GM18909 (cell line): Measurements from ENCODE around the gene UBE2D4.
A peak's percentile ranks its signal among the peaks of the same experiment; 100 is the strongest.
"Not testable (repeated sequence)": the region's sequence is repeated elsewhere in the genome, so short reads cannot be mapped to it uniquely, and the experiment has no call there.

Experiments
- ATAC-seq: cut with Tn5 transposase; IDR thresholded peaks from one replicate; pipeline ENCODE4 v1.9.1; 2021; ENCODE audit warnings: mild to moderate bottlenecking; ENCODE audit not compliant: unreplicated experiment, poor library complexity

The UBE2D4 gene

DNA sequence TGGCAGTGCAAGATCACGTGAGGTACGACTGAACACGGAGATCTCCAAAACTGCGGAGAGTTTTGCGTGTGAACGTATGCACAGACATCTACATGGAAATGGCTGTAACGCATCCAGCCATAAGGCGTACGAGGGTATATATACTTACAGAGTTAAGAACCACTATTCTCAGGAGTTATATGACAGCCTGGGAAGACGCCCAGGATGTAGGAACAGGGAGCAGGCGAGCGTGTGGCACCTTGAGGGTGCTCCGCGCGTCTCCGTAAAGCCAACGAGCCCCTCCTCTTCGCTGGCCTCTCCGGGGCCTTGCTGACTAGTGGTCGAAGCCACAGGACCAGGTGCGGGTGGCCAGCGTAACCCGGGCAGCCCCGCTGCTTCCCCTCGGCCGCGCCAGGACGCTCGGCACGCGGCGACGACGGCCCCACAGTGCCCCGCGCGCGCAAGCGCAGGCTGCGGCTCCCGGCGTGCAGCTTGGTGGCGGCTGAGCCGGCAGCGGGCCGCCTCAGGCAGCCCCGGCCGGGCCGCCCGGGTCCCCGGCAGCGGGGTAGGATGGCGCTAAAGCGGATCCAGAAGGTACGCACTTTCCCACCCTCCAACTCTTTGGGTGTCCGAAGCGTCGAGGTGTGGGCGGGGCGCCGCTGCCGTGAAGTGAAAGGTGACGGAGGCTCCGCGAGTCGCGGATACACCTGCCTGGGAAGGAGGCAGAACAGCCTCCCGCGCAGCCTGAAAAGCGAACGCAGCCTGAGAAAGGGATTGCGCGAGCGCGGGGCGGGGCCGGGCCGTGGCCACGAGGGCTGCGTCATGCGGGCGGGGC is at the start of gene UBE2D4:
TSS of gene UBE2D4 (plus strand) at position 453 of the 814 bp plus-strand sequence. CDS start at position 550, 97 bp downstream.
- peak; percentile 91 for ATAC-seq

DNA sequence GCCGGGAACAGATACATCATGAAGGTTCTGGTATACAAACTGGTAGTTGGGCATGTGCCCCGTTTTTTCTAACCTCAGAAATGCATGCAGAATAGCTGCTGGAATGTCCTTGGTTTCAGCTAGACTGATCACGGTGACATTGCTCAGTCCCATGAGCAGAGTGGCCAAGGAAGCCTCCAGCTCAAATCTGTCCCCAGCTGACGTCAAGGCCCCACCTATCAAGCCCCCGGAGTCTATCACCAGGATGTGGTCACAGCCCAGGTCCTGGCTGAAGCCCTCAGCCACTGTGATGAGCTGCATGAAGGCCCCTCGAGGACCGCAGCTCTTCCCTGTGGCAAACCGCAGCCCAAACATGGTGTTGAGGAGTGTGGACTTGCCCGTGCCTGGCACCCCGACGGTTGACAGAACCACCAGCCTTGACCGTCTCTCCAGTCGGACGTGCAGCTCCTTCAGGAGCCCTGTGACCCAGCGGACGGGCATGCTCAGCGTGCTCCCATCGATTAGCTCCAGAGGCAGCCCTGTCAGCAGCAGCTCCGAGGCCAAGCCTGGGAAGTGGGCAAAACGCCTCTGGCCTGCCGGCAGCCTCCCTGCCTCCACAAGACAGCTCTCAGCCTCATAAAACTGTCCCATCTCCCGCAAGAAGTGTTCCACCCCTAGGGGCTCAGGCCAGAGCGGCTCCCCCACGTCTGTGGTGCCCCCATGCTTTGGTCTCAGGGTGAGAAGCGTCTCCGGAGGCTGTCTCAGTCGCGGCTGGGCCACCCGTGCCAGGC is 49.1 kb upstream of the UBE2D4 start:
- no peak for ATAC-seq

DNA sequence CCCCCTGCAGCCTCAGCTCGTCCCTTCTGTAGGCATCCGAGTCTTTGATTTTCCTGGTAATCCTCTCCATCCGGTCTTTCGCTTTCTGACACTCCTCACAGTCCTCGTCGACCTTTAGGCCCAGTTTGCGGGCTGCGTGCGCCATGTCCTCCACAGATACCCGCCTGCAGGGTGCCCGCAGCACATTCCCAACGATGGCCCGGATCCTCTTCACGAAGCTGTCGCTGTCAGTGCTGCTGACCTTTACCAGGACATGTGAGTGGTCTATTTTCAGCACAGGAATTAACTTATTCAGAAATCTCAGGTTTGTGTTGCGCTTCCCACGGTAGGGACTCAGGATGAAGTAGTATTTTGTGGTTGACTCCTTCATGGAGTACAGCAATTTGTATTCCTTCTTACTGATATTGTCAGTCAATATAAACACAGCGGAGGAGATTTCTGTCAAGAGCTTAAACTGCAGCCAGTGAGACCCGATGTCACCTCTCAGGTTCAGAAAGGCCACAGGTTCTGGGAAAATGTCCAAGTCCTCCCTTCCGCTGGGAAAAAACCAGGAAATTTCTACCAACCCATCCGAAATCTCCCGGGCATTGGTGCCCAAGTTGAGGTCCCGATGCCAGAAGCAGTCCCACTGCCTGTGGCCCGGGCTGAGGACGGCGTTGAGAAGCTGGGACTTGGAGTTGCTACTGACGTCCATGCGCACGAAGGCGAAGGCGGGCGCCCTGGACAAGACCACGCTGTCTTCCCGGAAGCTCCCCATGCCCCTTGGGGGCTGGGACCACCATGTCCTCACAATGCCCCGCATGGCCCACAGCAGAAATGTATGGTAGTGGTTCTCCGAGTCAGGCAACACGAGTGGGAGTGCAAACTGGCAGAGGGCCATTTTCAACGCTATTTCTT is 48.0 kb upstream of the UBE2D4 start:
- no peak for ATAC-seq

DNA sequence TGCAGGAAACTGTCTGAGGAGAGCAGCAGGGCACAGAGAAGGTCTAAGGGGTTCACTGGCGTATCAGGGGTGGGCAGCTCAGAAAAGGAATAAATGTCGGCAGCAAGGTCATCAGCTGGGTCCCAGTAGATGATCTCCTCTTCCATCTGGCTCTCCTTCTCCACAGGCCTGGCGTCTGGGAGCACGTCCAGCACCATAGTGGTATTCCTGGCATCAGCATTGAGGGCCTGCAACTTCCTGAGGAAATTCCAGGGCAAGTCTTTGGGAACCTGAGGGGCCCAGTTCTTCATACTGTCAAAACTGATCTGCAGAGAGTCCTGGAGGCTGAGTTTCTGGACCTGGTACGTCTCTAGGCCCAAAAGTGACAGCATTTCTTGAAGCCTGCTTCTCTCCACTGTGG is 47.4 kb upstream of the UBE2D4 start:
- ATAC-seq, result no peak

DNA sequence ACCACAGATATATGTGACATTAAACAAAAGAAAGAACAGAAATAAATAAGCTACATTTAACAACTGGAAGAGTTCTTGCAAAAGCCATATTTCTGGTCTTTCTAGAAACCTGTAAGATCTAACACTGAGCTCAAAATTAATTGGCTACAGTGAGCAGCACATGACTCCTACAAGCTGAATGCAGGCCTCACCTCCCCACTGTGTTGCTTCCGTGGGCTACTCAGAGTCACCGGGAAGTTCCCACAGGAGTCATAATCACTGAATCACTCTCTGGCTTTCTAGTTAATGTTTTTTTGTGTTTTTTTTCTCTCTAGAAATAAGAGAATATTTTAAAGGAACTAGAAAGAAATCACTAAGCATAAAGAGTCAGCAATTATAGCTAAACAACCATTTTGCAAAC is 46.8 kb upstream of the UBE2D4 start:
- no peak for ATAC-seq

DNA sequence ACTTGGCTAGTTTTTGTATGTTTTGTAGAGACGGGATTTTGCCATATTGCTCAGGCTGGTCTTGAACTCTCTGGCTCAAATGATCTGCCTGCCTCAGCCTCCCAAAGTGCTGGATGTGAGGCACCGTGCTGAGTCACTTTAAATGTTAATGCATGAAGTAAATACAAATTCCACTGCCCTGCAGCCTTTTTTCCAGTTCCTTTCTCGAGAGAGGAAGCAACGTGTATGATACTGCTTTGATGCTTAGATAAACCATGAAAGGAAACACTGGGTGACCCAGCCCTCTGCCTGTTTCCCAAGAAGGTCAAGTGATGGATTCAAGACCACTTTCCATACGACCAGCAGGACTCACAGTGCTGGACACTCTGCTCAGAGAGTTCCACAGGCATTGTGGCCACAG is 45.6 kb upstream of the UBE2D4 start:
- ATAC-seq, result no peak

DNA sequence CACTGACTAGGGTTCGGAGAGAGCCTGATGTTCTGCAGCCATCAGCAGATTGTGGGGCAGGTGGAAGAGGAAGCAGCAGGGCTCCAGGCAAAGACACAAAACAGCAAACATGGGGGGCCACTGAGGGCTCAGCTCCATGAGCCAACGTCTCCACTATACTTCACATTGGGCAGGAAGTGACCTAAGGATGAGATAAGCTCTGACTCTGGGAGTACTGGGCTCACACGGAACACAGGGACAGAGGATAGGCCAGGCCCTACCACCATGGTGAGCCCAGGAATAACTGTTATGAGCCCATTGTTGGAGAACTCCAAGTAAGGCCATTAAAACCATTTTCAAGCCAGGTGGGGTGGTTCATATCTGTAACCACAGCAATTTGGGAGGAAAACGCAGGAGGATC is 42.0 kb upstream of the UBE2D4 start:
- ATAC-seq, result no peak

DNA sequence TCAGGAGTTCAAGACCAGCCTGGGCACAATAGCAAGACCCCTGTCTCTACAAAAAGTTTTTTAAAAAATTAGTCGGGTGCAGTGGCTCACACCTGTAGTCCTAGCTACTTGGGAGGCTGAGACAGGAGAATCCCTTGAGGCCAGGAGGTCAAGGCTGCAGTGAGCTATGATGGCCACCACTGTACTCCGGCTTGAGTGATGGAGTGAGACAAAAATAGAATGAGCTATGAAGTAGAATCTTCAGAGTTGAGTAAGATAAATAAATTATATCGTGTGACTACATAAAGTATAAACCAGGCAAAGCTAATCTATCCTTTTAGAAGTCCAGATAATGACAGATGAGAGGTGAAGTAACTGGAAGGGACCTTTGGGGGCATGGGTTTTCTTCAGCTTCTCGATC is 41.6 kb upstream of the UBE2D4 start:
- ATAC-seq, result no peak

DNA sequence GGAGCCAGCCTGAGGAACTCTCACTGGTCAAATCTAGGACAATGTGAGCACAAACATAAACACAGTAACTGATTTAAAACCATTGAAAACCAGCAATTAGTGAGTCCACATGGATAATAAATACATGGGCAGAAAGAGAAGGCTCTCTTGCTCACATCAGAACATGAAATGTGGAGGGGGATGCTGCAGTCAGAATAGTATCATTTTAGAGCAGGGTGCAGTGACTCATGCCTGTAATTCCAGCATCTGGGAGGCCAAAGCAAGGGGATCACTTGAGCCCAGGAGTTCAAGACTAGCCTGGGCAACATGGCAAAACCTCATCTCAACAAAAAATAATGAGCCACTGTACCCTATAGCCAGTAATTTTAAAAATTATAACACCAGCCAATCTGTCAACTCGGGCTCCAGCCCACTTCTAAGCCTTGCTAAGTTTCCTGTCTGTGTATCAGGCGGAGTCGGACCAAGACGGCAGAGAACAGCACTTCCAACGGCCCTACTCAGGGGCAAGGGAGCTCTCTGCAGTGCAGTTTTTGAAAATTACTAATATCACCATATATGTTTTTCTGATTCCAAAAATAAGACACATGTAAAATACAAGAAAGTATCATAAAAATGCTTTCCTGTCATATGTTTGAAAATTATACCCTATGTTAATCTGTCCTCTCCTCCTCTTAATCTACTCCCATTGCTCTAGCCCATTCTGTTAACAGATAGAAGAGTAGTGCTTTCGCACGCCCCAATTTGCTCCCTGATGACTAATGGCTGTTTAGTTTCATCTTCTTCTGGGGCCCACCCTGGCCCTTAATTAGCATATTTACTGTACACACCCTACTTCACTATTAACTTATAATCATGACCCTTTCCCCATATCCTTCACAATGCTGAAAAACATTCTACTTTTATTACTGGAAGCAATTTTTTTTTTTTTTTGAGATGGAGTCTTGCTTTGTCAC is 37.0 kb upstream of the UBE2D4 start:
- no peak for ATAC-seq

DNA sequence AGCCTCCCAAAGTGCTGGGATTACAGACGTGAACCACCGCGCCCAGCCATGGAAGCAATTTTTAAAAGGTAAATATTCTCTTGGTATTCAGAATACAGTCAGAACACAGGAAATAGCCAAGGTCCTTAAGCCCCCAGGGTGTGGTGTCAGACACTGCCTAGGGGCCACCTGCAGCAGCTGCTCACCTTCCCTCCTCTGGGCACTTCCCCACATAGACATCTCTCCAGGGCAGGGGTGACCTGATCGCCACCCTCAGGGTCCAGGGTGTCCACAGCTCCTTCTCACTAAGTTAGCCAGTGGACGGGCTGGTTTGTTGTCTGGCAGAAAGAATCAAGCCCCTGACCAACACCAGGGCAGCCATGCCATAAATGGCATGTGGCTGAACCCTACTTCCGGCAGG is 35.8 kb upstream of the UBE2D4 start:
- ATAC-seq, result no peak

DNA sequence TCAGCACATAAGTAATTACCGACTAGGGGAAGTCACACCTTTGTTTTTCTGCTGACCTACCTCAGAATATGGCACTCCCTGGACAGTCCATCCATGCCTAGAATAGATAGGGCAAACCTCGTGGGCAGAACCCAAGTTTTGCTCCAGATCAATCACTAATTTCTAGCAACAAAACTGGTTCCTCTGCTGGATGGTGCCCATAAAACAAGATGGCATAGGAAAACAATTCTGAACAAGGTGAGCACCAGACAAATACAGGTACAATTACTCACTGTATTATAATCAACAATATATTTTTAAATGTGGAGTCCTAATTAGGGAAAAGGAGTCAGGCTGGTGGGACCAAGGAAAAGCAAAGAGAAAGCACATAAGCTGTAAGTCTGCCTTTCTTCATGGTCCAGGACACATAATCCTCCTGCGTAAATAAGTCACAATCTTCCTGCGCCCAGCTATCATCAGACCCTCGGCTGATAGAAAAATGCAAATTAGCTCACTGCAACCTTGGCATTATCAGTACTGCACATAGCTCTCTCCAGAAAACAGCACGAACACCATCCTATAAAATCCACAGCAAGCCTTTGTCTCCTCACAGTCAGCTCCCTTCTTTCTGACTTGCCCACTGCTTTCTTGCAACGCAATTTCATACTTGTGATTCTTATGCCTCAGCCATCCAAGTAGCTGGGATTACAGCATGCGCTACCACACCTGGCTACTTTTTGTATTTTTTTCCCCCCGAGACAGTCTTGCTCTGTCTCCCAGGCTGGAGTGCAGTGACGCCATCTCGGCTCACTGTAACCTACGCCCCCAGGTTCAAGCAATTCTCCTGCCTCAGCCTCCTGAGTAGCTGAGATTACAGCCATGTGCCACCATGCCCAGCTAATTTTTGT is 34.9 kb upstream of the UBE2D4 start:
- ATAC-seq, result no peak

DNA sequence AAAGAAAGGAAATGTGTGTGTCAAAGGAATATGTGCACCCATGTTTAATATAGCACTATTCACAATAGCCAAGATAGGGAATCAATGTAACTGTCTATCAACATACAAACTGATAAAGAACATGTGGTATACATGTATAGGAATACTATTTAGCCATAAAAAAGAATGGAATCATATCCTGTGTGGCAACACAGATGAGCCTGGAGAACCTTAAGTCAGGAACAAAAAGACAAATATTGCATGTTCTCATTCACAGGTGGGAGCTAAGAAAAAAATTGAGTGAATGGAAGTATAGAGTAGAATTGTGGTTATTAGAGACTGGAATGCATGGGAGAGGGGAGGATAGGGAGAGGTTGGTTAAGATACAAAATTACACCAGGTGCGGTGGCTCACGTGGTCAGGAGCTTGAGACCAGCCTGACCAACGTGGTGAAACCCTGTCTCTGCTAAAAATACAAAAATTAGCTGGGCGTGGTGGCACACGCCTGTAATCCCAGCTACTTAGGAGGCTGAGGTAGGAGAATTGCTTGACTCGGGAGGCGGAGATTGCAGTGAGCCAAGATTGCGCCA is 30.3 kb upstream of the UBE2D4 start:
- no peak for ATAC-seq

DNA sequence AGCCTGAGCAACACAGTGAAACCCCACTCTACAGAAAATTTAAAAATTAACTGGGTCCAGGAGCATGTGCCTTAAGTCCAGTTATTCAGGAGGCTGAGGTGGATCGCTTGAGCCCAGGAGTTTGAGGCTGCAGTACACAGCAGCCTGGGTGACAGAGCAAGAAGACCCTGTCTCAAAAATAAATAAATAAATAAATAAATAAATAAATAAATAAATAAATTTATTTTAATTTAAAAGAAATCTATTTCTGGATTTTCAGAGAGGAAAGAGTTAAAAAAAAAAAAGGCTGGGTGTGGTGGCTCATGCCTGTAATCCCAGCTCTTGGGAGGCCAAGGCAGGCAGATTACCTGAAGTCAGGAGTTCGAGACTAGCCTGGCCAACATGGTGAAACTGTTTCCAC is 27.7 kb upstream of the UBE2D4 start:
- not testable (repeated sequence) for ATAC-seq

DNA sequence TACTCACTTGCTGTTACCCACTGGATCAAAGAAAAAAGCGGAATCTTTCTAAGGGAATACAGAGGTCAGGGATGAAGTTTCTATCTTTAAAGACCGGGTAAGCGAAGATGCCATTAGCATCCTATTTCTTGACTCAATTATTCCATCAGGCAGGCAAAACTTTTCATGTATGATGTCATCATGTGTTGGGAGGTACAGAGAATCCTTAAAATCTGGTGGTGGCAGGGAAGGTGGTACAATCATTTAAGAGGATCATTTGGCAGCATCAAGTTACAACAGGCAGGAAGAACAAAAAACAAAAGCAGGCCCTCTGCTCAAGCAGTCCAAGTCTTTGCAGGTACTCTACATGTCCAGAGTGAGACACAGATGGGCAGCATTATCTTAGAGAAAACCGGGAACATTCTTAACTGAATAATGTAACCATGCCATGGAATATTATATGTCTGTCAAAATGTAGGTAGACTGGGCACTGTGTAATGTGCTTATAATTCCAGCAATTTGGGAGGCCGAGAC is 23.6 kb upstream of the UBE2D4 start:
- ATAC-seq, result no peak

DNA sequence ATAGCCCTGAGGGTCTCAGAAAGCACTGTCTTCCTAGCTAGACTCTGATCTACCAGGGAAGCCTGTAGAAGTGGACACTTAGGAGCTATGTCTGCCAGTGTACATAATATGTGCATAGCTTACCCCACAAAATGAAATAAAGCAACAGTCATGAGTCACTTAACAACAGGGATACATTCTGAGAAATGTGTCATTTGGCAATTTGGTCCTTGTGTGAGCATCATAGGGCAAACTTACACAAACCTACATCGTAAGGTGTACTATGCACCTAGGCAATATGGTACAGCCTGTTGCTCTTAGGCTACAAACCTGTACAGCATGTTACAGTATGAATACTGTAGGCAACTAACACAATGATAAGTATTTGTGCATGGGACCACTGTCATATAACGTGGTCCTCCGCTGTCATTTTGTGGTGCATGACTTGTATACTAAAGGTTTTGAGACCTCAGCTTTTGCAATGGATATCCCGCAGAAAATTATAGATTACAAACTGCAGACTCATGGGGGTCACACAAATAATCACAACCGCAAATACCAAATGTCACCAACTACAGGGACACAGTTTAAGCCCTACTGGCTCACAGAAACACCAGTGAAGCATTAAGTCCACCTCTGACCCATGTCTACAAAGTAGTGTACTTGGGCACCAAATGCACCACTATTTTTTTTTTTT is 21.6 kb upstream of the UBE2D4 start:
- ATAC-seq, result no peak

DNA sequence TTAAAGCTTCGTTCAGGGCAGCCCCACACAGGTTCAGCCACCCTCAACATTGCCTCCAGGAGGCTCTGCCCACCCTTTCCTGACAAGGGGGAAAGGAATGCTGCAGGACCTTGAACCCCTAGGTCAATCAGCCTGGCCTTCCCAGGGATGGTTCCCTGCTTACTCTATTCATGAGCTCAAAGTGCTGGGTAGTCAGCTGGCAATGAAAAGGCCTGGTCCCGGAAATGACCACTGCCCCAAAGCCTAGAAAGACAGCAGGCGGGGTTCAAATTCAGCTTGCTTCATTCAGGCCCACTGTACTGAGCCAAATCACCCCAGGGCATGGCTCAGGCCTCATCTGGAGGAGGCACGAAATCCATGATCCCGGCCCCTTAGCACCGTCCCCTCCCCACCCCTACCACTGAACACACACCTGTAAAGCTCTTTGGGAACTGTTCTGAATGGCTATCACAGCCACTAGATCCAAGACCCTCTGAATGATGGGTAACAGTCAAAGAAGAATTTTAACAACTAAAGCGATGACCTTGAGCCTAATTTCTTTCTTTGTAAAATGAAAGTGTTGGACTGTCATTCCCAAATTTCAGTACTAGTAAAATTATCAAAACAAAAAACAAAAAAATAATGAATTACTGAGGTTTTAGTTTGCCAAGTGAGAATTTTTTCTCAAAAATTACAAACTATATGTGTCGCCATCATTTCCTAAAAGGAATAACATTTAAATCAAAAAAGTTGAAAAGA is 20.9 kb upstream of the UBE2D4 start:
- ATAC-seq, result no peak

DNA sequence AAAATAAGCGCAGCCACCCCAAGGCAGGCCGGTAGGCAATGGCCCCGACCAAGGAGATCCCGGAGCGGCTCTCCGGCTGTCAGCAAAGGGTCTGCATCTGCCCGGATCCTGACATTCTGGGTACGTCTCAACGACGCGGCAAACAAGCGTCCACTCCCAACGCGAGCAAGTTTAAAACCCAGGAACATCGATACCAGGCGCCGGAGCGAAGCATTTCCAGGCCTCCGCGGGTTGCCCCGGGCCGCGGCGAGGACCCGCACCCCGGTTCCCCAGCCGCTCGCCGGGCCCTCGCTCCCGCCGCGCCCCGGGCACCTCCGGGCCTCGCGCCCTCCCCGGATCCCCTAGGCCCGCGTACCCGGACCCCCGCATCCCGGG is 20.3 kb upstream of the UBE2D4 start:
- ATAC-seq, result peak; percentile 47
